LNCAP (cell line): ENCODE results near the gene MSMO1.

Experiments
- TF ChIP-seq, protein P1 (sequence below): fragments of 450-650 bp; IDR thresholded peaks from 2 replicates; pipeline ENCODE4 v1.5.1; 2017; ENCODE audit warnings: mild to moderate bottlenecking

Gene MSMO1

DNA sequence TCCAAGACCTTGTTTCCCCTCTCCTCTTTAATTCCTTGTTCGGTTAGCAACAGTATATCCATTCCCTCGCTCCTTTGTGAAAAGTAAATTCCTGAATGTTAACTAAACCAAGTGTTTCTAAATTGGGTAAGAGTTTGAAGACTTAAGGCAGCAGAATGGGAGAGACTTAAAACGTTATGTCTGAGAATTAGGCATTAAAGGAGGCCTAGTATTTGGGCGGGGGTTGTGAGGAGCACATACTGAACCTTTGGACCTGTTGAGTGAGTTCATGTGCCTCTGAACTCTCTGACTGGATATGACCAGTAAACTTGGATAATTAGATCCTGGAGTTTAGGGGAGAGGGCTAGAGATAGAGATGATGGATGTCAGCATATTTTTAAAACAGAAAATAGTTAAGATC is 1.2 kb downstream of the MSMO1 start:
- TF ChIP-seq, protein P1, sequence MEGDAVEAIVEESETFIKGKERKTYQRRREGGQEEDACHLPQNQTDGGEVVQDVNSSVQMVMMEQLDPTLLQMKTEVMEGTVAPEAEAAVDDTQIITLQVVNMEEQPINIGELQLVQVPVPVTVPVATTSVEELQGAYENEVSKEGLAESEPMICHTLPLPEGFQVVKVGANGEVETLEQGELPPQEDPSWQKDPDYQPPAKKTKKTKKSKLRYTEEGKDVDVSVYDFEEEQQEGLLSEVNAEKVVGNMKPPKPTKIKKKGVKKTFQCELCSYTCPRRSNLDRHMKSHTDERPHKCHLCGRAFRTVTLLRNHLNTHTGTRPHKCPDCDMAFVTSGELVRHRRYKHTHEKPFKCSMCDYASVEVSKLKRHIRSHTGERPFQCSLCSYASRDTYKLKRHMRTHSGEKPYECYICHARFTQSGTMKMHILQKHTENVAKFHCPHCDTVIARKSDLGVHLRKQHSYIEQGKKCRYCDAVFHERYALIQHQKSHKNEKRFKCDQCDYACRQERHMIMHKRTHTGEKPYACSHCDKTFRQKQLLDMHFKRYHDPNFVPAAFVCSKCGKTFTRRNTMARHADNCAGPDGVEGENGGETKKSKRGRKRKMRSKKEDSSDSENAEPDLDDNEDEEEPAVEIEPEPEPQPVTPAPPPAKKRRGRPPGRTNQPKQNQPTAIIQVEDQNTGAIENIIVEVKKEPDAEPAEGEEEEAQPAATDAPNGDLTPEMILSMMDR: no peak

- TF ChIP-seq, protein P1: no peak
Measured at GRCh38 chr4:165330071-165330470, 2.6 kb downstream of the MSMO1 start.

DNA sequence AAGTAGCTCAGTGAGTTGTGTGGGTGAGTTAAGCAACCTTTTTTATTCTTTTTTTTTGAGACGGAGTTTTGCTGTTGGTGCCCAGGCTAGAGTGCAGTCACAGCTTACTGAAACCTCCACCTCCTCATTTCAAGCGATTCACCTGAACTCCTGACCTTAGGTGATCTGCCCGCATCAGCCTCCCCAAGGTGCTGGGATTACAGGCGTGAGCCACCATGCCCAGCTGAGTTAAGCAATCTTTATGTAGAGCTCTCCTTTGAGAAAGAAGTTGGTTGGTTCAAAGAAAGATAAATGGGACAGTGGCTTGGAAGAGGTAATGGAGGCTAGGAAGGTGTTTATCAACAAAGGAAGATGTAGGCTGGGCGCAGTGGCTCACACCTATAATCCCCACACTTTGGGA is 3.2 kb downstream of the MSMO1 start:
- TF ChIP-seq, protein P1: no peak

DNA sequence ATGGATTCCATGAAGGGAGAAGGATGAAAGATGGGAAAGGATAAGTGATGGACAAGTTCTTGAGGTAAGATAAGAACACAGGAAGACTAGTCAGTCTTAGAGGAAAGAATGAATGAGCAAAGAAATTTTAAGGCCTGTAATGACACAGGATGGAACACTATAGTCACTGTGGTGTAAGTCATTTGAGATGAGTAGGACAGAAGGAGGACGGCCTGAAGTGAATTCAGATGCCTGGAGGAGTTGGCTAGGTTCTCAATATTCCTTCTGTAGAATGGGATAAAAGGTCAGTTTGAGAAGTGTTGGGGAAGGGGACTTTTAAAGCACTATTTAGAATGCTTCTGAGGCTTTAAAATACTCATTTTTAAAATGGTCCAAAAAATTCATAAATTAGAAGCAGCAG is 3.9 kb downstream of the MSMO1 start:
- TF ChIP-seq, protein P1: no peak

GRCh38 chr4:165331823-165332222 is 4.4 kb downstream of the MSMO1 start:
- TF ChIP-seq, protein P1: no peak

DNA sequence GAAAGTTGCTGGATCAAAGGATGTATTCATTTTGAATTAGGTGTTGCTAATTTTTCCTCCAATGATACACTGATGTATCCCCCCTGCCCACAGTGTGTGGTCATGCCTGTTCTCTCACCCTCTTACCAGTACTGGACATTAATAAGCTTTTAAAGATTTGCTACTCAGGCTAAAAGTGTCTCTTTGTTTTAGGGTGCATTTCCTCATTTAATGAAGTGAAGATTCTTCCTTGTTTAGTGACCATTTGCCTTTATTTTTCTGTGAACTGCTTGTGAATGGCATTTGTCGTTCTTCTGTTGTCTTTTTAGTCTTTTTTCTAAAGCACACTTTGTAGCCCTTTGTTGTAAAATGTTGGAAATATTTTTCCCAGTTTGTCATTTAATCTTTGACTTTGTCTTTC is 5.0 kb downstream of the MSMO1 start:
- TF ChIP-seq, protein P1: no peak

DNA sequence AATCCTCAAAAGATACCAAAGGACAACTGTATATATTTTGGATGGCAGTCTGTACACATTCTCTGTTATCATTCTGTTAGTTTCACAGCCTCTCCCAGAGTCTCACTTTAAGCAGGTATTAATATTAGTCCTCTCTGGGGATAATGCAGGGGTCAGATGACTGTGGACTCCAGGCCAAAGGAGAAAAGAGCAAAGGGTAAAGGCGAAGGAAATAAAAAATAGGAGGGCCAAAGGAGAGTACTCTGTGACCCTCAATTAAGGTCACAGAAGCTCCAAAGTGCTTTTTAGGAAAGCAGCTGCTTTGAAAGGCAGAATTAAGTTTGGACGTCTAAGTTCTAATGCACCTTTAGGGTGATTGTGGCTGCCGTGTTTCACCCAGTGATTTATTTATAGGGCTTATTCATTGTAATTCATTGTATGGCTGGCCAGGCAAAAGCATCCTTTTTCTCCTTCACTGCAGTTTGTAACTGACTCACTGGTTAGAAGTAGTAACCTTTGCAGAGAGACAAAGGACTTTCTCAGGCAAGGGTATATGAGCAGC is 7.8 kb downstream of the MSMO1 start:
- TF ChIP-seq, protein P1: no peak

- TF ChIP-seq, protein P1: no peak
Measured at GRCh38 chr4:165336743-165337142, 9.3 kb downstream of the MSMO1 start.
